T-cell (primary cell): ENCODE measurements around the gene SOWAHA. TPM values are rescaled to one million over a fixed set of nuclear protein-coding genes. Genes with fewer than 3 reads are reported as not detected.

ENCODE experiments used
- ATAC-seq, 4 experiments: fragments of 200-7000 bp in 3 of 4; fragments of 150-1000 bp in 1 of 4; cut with Tn5 transposase; replicated peaks in 1 of 4; 1 replicate in 3 of 4; 2 replicates in 1 of 4; pipeline ENCODE4 v1.10.0; 2021; ENCODE audit warnings: moderate library complexity in 3 of 4, mild to moderate bottlenecking in 2 of 4, moderate number of reproducible peaks in 1 of 4
- CTCF ChIA-PET, 2 donors: fragments of 300-600 bp; sonication (Branson Sonifier 250); formaldehyde crosslinking; loops; one replicate each; lab custom pipeline; 2022; ENCODE audit warnings: antibody characterized with exemption in 2 of 2; lab: Charles Lee
- POLR2A ChIA-PET, 2 donors: fragments of 300-600 bp; sonication (Branson Sonifier 250); formaldehyde crosslinking; loops; one replicate each; lab custom pipeline; 2022; ENCODE audit warnings: antibody characterized with exemption in 2 of 2; lab: Charles Lee
- DNase-seq, 35 experiments: peaks; one replicate each; pipeline versions ENCODE4 v3.0.0 to v3.0.0-alpha.2; 2013 to 2023
- H3K27ac ChIP-seq: one replicate; pipeline ENCODE4 v1.5.1; 2013; ENCODE audit warnings: low read length
- H3K27me3 ChIP-seq, 2 experiments: replicated peaks in 1 of 2; 1 replicate in 1 of 2; 2 replicates in 1 of 2; pipeline versions ENCODE4 v1.6.1 to v1.7.0; 2013; ENCODE audit warnings: low read length in 1 of 2, mixed read lengths in 1 of 2; ENCODE audit not compliant: control insufficient read depth in 2 of 2, insufficient read depth in 2 of 2; ENCODE audit errors: extremely low read depth in 1 of 2
- H3K36me3 ChIP-seq, 2 donors: 1 replicate in 1 of 2; 2 replicates in 1 of 2; pipeline versions ENCODE4 v1.6.1 to v1.7.0; 2013; ENCODE audit warnings: low read length in 1 of 2; ENCODE audit not compliant: control insufficient read depth in 2 of 2, insufficient read depth in 1 of 2; ENCODE audit errors: extremely low read depth in 1 of 2
- H3K4me1 ChIP-seq, 2 experiments: 1 replicate in 1 of 2; 2 replicates in 1 of 2; pipeline versions ENCODE4 v1.6.1 to v1.7.0; 2013; ENCODE audit warnings: low read length in 2 of 2, mixed read lengths in 1 of 2; ENCODE audit not compliant: insufficient read depth in 2 of 2, control insufficient read depth in 1 of 2; ENCODE audit errors: extremely low read depth in 1 of 2
- H3K4me3 ChIP-seq, 2 donors: 1 replicate in 1 of 2; 2 replicates in 1 of 2; pipeline versions ENCODE4 v1.5.1 to v1.7.0; 2013; ENCODE audit warnings: mild to moderate bottlenecking in 2 of 2, low read length in 1 of 2, moderate library complexity in 1 of 2; ENCODE audit not compliant: control insufficient read depth in 1 of 2; ENCODE audit errors: extremely low read depth in 1 of 2
- H3K9me3 ChIP-seq: 2 replicates; pipeline ENCODE4 v1.7.0; 2013
- H3K27ac Mint-ChIP-seq, 2 donors: one replicate each; pipeline ENCODE4 v1.8.0; 2020 to 2021; ENCODE audit warnings: mild to moderate bottlenecking in 2 of 2, mixed read lengths in 2 of 2
- H3K27me3 Mint-ChIP-seq, 2 donors: one replicate each; pipeline ENCODE4 v1.8.0; 2021 to 2022; ENCODE audit warnings: mixed read lengths in 2 of 2
- H3K36me3 Mint-ChIP-seq: one replicate; pipeline ENCODE4 v1.8.0; 2021; ENCODE audit warnings: mixed read lengths
- H3K4me1 Mint-ChIP-seq, 3 donors: one replicate each; pipeline ENCODE4 v1.8.0; 2020 to 2022; ENCODE audit warnings: mixed read lengths in 3 of 3, mild to moderate bottlenecking in 1 of 3
- H3K4me3 Mint-ChIP-seq, 3 donors: one replicate each; pipeline ENCODE4 v1.8.0; 2020 to 2022; ENCODE audit warnings: mild to moderate bottlenecking in 3 of 3, mixed read lengths in 3 of 3, moderate library complexity in 3 of 3
- H3K9me3 Mint-ChIP-seq, 3 donors: one replicate each; pipeline ENCODE4 v1.8.0; 2020 to 2022; ENCODE audit warnings: mixed read lengths in 3 of 3
- WGBS: methylation state at CpG from one replicate; pipeline ENCODE4 v1.1.5; 2013; ENCODE audit warnings: missing lambda C conversion rate; ENCODE audit not compliant: insufficient coverage; 5-methylcytosine and 5-hydroxymethylcytosine counted together
- total RNA-seq, 35 experiments: library from RNA in 6 of 35; stranded (reverse) in 6 of 35; fragments of 120-200 nt in 1 of 35; gene quantifications; one replicate each; pipeline versions ENCODE4 v1.2.1 to v1.2.4 and lab custom pipeline; 2013 to 2026

SOWAHA gene
- total RNA-seq, 5 donors from 2014 or later (not counting 1 experiment from before 2014, with no cell fraction given) = not detected

- Mint-ChIP-seq H3K9me3 (no peaks in the 10 kb centered on the region), H3K36me3 (no peaks in the 10 kb centered on the region), H3K4me3 (peak overlapping the region; percentile 81 to 88 (median 87)), H3K27ac (peak overlapping the region in 1 of 2 donors; percentile 36), H3K4me1 (peaks cover 10 to 23% (median 11%) of the 10 kb centered on the region in 3 donors), H3K27me3 (peaks cover 33 to 62% of the 10 kb centered on the region in 2 donors)
- Histone ChIP-seq H3K36me3 (no peaks in the 10 kb centered on the region), H3K27me3 (peaks cover 6 to 65% of the 10 kb centered on the region in 2 experiments), H3K9me3 (no peaks in the 10 kb centered on the region), H3K4me3 (no peak overlapping the region), H3K4me1 (peaks cover 0 to 25% of the 10 kb centered on the region in 2 experiments), H3K27ac (no peak overlapping the region)
- no peak for DNase-seq
- ATAC-seq = no peak
- ChIA-PET CTCF (interaction anchor here (0.6 to 2.0 kb wide), 8 partner anchors 8 to 183 kb away, joined by 3 to 10 read pairs (median 4); partner anchors contain the start of genes LEAP2 (in 1 of the 2) and SOWAHA (in 1 of the 2)), POLR2A (interaction anchor here in 1 of 2 donors (1.0 kb wide), 1 partner anchor 64 kb away, joined by 3 read pairs; no protein-coding TSS in a partner anchor)
- whole genome bisulfite sequencing = 81% methylated on average over 4 of the region's 4 CpGs
These were observed 15.9 kb downstream of the SOWAHA start for GRCh38 chr5:132828846-132829494.

DNA sequence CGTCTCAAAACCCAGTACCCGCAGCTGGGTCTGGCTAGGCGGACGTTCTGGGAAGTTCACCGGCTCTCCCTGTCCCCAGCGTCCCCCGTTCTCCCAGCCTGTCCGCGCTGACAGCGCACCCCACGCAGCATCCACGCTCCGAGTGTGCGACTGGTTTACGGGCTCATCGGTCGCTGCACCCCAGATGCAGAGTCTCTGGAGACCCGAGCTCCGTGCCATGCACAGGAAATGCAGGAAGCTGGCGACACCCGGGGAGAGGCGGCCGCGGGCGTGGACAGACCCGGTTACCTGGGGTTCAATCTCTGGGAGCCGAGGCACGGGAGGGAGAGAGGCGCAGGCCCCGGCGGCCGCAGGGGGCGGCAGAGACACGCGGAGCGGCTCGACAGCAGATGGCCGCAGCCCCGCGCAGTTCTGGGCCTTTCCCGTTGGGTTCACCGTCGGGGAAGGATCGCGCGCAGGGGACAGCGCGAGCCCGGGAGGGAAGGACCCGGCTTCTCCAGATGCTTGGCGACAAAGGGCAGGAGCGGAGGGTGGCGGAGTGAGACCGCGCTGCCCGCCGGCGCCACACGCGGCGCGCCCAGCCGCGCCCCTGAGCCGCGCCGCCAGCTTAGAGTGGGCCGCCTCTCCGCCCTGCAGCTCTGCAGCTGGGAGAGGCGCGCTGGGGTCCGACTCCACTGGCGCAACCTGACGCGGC is 16.8 kb downstream of the SOWAHA start:
- no peaks in the 10 kb centered on the region for H3K36me3 Mint-ChIP-seq

GRCh38 chr5:132830436-132831094 is 17.5 kb downstream of the SOWAHA start, which contains the start of gene SHROOM1:
Gene SHROOM1, minus strand, starts transcription at chr5:132830647. Its CDS starts 4,507 bp downstream, at chr5:132826140.
- peak in 1 of 35 experiments; percentile 36 for DNase-seq
- Histone ChIP-seq H3K36me3 (no peaks in the 10 kb centered on the region), H3K4me3 (peak within 1 kb of the TSS; percentile 26 to 49), H3K9me3 (no peaks in the 10 kb centered on the region), H3K27me3 (peaks cover 3 to 52% of the 10 kb centered on the region in 2 experiments), H3K4me1 (peaks cover 0 to 20% of the 10 kb centered on the region in 2 experiments), H3K27ac (no peak within 1 kb of the TSS)
- WGBS = 11% methylated on average over 77 of the region's 78 CpGs
- ChIA-PET CTCF (interaction anchor here (1.0 to 1.2 kb wide), 2 partner anchors 10 to 53 kb away, joined by 4 to 5 read pairs; no protein-coding TSS in a partner anchor), POLR2A (interaction anchor here in 1 of 2 donors (0.6 kb wide), 1 partner anchor 281 kb away, joined by 4 read pairs; no protein-coding TSS in a partner anchor)
- Mint-ChIP-seq H3K9me3 (no peaks in the 10 kb centered on the region), H3K27me3 (peaks cover 35 to 49% of the 10 kb centered on the region in 2 donors), H3K36me3 (no peaks in the 10 kb centered on the region), H3K4me3 (peak within 1 kb of the TSS; percentile 81 to 88 (median 87)), H3K4me1 (peaks cover 10 to 23% (median 11%) of the 10 kb centered on the region in 3 donors), H3K27ac (no peak within 1 kb of the TSS)
- peak; percentile 34 to 45 (median 42) for ATAC-seq

More for the DNA sequence above, 16.8 kb downstream of the SOWAHA start:
- Mint-ChIP-seq H3K4me1 (peaks cover 10 to 23% (median 11%) of the 10 kb centered on the region in 3 donors), H3K9me3 (no peaks in the 10 kb centered on the region), H3K27me3 (peaks cover 35 to 53% of the 10 kb centered on the region in 2 donors), H3K4me3 (peak overlapping the region; percentile 81 to 88 (median 87)), H3K27ac (no peak overlapping the region)
- Histone ChIP-seq H3K27me3 (peaks cover 3 to 56% of the 10 kb centered on the region in 2 experiments), H3K4me3 (peak overlapping the region; percentile 26 to 49), H3K36me3 (no peaks in the 10 kb centered on the region), H3K4me1 (peaks cover 0 to 25% of the 10 kb centered on the region in 2 experiments), H3K9me3 (no peaks in the 10 kb centered on the region), H3K27ac (no peak overlapping the region)
- 5% methylated on average over 75 of the region's 75 CpGs for WGBS
- ATAC-seq (peak; percentile 90 to 93 (median 91)), DNase-seq (peak; percentile 31 to 83 (median 61))
- ChIA-PET CTCF (interaction anchor here (1.0 to 2.0 kb wide), 6 partner anchors 9 to 53 kb away, joined by 3 to 10 read pairs (median 4); no protein-coding TSS in a partner anchor), POLR2A (interaction anchor here in 1 of 2 donors (0.6 kb wide), 1 partner anchor 280 kb away, joined by 4 read pairs; no protein-coding TSS in a partner anchor)

DNA sequence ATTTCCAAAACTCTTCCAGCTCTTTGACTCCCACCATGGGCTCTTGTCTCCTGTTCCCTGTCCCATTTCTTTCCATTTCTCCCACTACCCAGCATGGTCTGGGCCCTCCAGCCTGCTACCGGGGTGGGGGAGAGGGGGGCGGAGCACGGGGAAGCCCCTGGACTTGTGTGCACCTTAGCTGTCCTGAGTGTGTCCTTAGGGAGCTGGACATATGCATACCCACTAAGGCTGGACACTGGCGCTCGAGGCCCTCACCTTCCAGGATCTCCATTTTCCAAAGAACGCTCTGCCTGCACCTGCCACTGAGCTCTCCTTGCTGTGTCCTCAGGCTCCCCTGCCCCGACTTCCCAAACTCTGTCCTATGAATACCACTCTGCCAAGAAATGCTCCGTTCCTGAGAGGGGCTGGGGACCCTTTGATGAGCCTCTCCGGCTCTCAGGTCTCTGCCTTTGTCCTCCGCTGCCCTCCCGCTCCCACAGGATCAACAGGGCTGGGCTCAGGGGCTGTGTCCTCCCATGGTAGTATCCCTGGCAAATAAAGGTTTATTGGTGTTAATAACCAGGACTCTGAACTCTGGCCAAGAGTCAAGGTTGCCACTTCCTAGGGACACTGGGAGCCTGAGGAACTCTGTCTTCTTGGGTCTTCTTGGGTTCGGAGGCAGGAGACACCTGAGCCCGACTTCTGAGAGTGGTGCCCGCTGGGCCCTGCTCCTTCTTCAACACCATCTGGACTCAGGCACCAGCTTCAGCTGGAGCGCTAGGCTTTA is 18.2 kb downstream of the SOWAHA start:
- no peak overlapping the region for H3K27ac Mint-ChIP-seq
- H3K27me3 Mint-ChIP-seq = peaks cover 34 to 44% of the 10 kb centered on the region in 2 donors
- no peaks in the 10 kb centered on the region for H3K36me3 Mint-ChIP-seq
- Histone ChIP-seq H3K36me3 (no peaks in the 10 kb centered on the region), H3K4me1 (peaks cover 0 to 15% of the 10 kb centered on the region in 2 experiments), H3K4me3 (no peak overlapping the region), H3K27me3 (peaks cover 3 to 47% of the 10 kb centered on the region in 2 experiments), H3K27ac (no peak overlapping the region), H3K9me3 (no peaks in the 10 kb centered on the region)
- 94% methylated on average over 9 of the region's 15 CpGs for WGBS
- no peaks in the 10 kb centered on the region for H3K9me3 Mint-ChIP-seq
- H3K4me3 Mint-ChIP-seq = peak overlapping the region; percentile 73 to 87 (median 77)
- ChIA-PET CTCF (no interaction called here), POLR2A (no interaction called here)
- peaks cover 10 to 20% (median 11%) of the 10 kb centered on the region in 3 donors for H3K4me1 Mint-ChIP-seq
- ATAC-seq = no peak
- DNase-seq = no peak

GRCh38 chr5:132832612-132833011 is 19.5 kb downstream of the SOWAHA start:
- Histone ChIP-seq H3K27ac (no peak overlapping the region), H3K36me3 (no peaks in the 10 kb centered on the region), H3K4me3 (no peak overlapping the region), H3K27me3 (peaks cover 2 to 39% of the 10 kb centered on the region in 2 experiments), H3K9me3 (no peaks in the 10 kb centered on the region), H3K4me1 (peaks cover 0 to 15% of the 10 kb centered on the region in 2 experiments)
- Mint-ChIP-seq H3K27me3 (peaks cover 20 to 31% of the 10 kb centered on the region in 2 donors), H3K27ac (no peak overlapping the region), H3K9me3 (no peaks in the 10 kb centered on the region), H3K4me1 (peaks cover 10 to 17% (median 11%) of the 10 kb centered on the region in 3 donors), H3K36me3 (no peaks in the 10 kb centered on the region), H3K4me3 (peak overlapping the region in 1 of 3 donors; percentile 42)
- POLR2A ChIA-PET = no interaction called here
- whole genome bisulfite sequencing = 87% methylated on average over 5 of the region's 5 CpGs
- DNase-seq = no peak
- CTCF ChIA-PET = interaction anchor here in 1 of 2 donors (0.7 to 1.2 kb wide), 2 partner anchors 12 to 405 kb away, joined by 4 read pairs; no protein-coding TSS in a partner anchor
- no peak for ATAC-seq
